GM12892 (cell line): ENCODE measurements around the gene RNF224.

Experiments used
- POLR2A ChIP-seq: IDR thresholded peaks from 2 replicates; pipeline ENCODE4 v1.6.1; 2011; ENCODE audit warnings: low read depth, low read length, control low read depth
- POLR2AphosphoS5 ChIP-seq: IDR thresholded peaks from 2 replicates; pipeline ENCODE4 v1.6.1; 2011; ENCODE audit warnings: low read depth, low read length, control low read depth
- TAF1 ChIP-seq: IDR thresholded peaks from 2 replicates; pipeline ENCODE4 v1.6.1; 2011; ENCODE audit warnings: low read depth, mild to moderate bottlenecking, control low read depth, low read length, borderline replicate concordance

GRCh38 chr9:137254624-137255447 is 27.5 kb downstream of the RNF224 start, which contains the start of gene NELFB:
- TF ChIP-seq POLR2A (peak; percentile 68), TAF1 (no peak), POLR2AphosphoS5 (no peak)
